ENCODE measurements around the gene PDE1C. TPM values are rescaled to one million over a fixed set of nuclear protein-coding genes. Genes with fewer than 3 reads are reported as not detected.

Gene PDE1C
- total RNA-seq, 2 donors from 2014 or later, result 0.26 to 0.60 TPM

DNA sequence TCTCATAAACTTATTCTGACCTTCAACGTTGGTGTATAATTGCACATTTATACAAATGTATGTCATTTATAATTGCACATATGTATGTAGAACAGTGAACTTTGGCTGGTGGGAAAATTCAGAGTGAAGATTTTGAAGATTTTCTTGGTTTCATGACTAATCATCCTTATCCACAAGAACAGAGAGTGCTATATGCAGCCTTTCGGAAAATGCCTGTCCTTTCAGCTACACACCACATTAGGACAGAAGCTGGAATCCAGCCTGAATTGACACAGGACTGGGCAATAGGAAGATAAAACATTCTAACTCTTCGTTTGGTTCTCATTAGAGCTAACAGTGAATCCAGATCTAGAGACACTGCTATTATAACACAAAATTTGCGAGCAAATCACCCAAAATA lies 166.2 kb downstream of the PDE1C start:
- TF ChIP-seq, protein P1, sequence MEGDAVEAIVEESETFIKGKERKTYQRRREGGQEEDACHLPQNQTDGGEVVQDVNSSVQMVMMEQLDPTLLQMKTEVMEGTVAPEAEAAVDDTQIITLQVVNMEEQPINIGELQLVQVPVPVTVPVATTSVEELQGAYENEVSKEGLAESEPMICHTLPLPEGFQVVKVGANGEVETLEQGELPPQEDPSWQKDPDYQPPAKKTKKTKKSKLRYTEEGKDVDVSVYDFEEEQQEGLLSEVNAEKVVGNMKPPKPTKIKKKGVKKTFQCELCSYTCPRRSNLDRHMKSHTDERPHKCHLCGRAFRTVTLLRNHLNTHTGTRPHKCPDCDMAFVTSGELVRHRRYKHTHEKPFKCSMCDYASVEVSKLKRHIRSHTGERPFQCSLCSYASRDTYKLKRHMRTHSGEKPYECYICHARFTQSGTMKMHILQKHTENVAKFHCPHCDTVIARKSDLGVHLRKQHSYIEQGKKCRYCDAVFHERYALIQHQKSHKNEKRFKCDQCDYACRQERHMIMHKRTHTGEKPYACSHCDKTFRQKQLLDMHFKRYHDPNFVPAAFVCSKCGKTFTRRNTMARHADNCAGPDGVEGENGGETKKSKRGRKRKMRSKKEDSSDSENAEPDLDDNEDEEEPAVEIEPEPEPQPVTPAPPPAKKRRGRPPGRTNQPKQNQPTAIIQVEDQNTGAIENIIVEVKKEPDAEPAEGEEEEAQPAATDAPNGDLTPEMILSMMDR (conservative IDR thresholded peaks at IDR 0.05), result no peak
- Mint-ChIP-seq H3K9me3 (peaks cover 8% of the 10 kb centered on the region), H3K4me1 (peaks cover 9% of the 10 kb centered on the region), H3K4me3 (no peak overlapping the region), H3K27me3 (ENCODE audit: insufficient read depth) (peaks cover 5% of the 10 kb centered on the region), H3K36me3 (ENCODE audit: low read depth) (no peaks in the 10 kb centered on the region), H3K27ac (no peak overlapping the region)
- H3K36me3 ChIP-seq (ENCODE audit: control insufficient read depth, insufficient read depth, low read length), result no peaks in the 10 kb centered on the region
- no peaks in the 10 kb centered on the region for H3K4me1 ChIP-seq (ENCODE audit: control insufficient read depth, insufficient read depth, low read length)
- H3K27me3 ChIP-seq (ENCODE audit: control insufficient read depth, insufficient read depth, low read length, poor library complexity, severe bottlenecking), result no peaks in the 10 kb centered on the region
- no peak overlapping the region for H3K9ac ChIP-seq (ENCODE audit: extremely low read depth, low read length, poor library complexity, severe bottlenecking)
- H3K9me3 ChIP-seq (ENCODE audit: control insufficient read depth, low read length), result no peaks in the 10 kb centered on the region
- WGBS, 2 experiments (ENCODE audit: insufficient coverage in 1 of 2, insufficient read length in 1 of 2), result 87 to 93% methylated on average over 2 to 4 of the region's 4 CpGs
- DNase-seq, result no peak
- no peak overlapping the region for H3K4me3 ChIP-seq (ENCODE audit: low read length)
- H3K27ac ChIP-seq (ENCODE audit: low read depth, low read length), result no peak overlapping the region

DNA sequence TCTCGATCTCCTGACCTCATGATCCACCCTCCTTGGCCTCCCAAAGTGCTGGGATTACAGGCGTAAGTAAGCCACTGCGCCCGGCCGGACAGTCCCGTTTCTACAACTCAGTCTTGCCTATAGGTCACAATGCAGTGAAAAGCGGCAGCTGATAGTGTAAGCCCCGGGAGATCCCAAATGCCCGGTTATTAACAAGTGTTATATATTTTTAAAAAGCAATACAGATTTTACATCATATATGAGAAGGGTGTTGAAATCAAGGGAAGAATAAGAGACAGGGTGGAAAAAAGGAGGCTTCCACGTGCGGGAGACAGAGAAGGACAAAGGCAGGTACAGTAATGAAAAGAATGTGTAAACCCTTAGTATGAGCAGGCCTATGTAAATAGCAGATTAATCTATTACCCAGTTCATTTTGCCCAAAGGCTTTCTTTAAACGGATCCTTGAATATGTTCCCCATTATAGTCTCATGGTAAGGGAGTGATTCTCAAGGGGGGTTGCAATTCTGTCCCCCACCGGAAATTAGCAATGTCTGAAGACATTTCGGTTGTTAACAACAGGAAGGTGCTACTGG lies 170.8 kb downstream of the PDE1C start:
- H3K4me1 ChIP-seq (ENCODE audit: control insufficient read depth, insufficient read depth, low read length), result peaks cover 5% of the 10 kb centered on the region
- H3K4me3 ChIP-seq (ENCODE audit: low read length), result no peak overlapping the region
- H3K27me3 Mint-ChIP-seq (ENCODE audit: insufficient read depth), result peaks cover 5% of the 10 kb centered on the region
- H3K4me3 Mint-ChIP-seq, result no peak overlapping the region
- H3K9ac ChIP-seq (ENCODE audit: extremely low read depth, low read length, poor library complexity, severe bottlenecking), result no peak overlapping the region
- TF ChIP-seq, protein P1 (conservative IDR thresholded peaks at IDR 0.05), result no peak
- no peaks in the 10 kb centered on the region for H3K9me3 ChIP-seq (ENCODE audit: control insufficient read depth, low read length)
- no peak for DNase-seq
- no peaks in the 10 kb centered on the region for H3K9me3 Mint-ChIP-seq
- no peaks in the 10 kb centered on the region for H3K36me3 ChIP-seq (ENCODE audit: control insufficient read depth, insufficient read depth, low read length)
- 84 to 92% methylated on average over 11 to 13 of the region's 14 CpGs for WGBS, 2 experiments (ENCODE audit: insufficient coverage in 1 of 2, insufficient read length in 1 of 2)
- H3K27me3 ChIP-seq (ENCODE audit: control insufficient read depth, insufficient read depth, low read length, poor library complexity, severe bottlenecking), result no peaks in the 10 kb centered on the region
- H3K4me1 Mint-ChIP-seq, result peaks cover 29% of the 10 kb centered on the region
- H3K27ac Mint-ChIP-seq, result no peak overlapping the region
- no peaks in the 10 kb centered on the region for H3K36me3 Mint-ChIP-seq (ENCODE audit: low read depth)
- H3K27ac ChIP-seq (ENCODE audit: low read depth, low read length), result no peak overlapping the region

DNA sequence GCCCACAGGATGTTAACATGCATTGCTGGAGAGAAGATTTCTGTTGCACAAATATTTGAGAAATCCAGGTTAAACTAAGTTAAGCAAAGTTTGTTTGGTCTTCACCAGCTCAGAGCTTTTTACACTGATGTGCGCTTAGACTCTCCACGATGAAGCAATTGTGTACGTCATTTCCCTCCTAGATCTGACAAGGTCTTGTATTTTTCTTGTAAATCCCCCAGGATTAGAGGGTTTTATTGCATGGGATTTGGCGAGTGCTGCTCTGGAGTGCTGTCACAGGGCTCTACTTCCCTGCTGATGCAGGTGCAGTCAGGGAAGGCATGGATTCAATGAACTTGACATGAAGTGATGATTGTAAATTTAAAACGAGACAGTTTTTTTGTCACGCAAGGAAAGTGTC lies 173.3 kb downstream of the PDE1C start:
- WGBS, 2 experiments (ENCODE audit: insufficient coverage in 1 of 2, insufficient read length in 1 of 2), result 85 to 90% methylated on average over 5 to 6 of the region's 6 CpGs
- no peaks in the 10 kb centered on the region for H3K9me3 Mint-ChIP-seq
- Histone ChIP-seq H3K9me3 (ENCODE audit: control insufficient read depth, low read length) (no peaks in the 10 kb centered on the region), H3K27ac (ENCODE audit: low read depth, low read length) (no peak overlapping the region), H3K36me3 (ENCODE audit: control insufficient read depth, insufficient read depth, low read length) (no peaks in the 10 kb centered on the region), H3K27me3 (ENCODE audit: control insufficient read depth, insufficient read depth, low read length, poor library complexity, severe bottlenecking) (no peaks in the 10 kb centered on the region), H3K4me1 (ENCODE audit: control insufficient read depth, insufficient read depth, low read length) (peaks cover 5% of the 10 kb centered on the region), H3K9ac (ENCODE audit: extremely low read depth, low read length, poor library complexity, severe bottlenecking) (no peak overlapping the region), H3K4me3 (ENCODE audit: low read length) (no peak overlapping the region)
- H3K36me3 Mint-ChIP-seq (ENCODE audit: low read depth), result no peaks in the 10 kb centered on the region
- peaks cover 36% of the 10 kb centered on the region for H3K4me1 Mint-ChIP-seq
- H3K27me3 Mint-ChIP-seq (ENCODE audit: insufficient read depth), result peaks cover 2% of the 10 kb centered on the region
- TF ChIP-seq, protein P1 (conservative IDR thresholded peaks at IDR 0.05), result no peak
- H3K27ac Mint-ChIP-seq, result no peak overlapping the region
- H3K4me3 Mint-ChIP-seq, result no peak overlapping the region
- no peak for DNase-seq

All from endodermal cell (in vitro differentiated cells).